Colonic mucosa (tissue), 4 donors: ENCODE results near the gene ADGB. TPM values are rescaled to one million over a fixed set of nuclear protein-coding genes. Genes with fewer than 3 reads are reported as not detected.

Experiments
- DNase-seq: peaks from one replicate; pipeline ENCODE4 v3.0.0-alpha.2; 2020
- H3K27ac ChIP-seq: fragments of 200-600 bp; one replicate; pipeline ENCODE4 v1.8.0; 2021
- H3K27me3 ChIP-seq: fragments of 200-600 bp; one replicate; pipeline ENCODE4 v1.8.0; 2021
- H3K36me3 ChIP-seq: fragments of 200-600 bp; one replicate; pipeline ENCODE4 v1.8.0; 2021
- H3K4me1 ChIP-seq: fragments of 200-600 bp; one replicate; pipeline ENCODE4 v1.8.0; 2021; ENCODE audit warnings: mild to moderate bottlenecking
- H3K4me3 ChIP-seq: fragments of 200-600 bp; one replicate; pipeline ENCODE4 v1.8.0; 2021
- H3K9ac ChIP-seq, 2 donors: one replicate each; pipeline ENCODE4 v1.7.0; 2013; ENCODE audit warnings: control low read depth in 2 of 2, low read depth in 2 of 2, low read length in 2 of 2
- H3K9me3 ChIP-seq: fragments of 200-600 bp; one replicate; pipeline ENCODE4 v1.8.0; 2021
- intact Hi-C: fragments of 100-400 bp; cut with DNase I; formaldehyde crosslinking; loops from one replicate; pipeline ENCODE4 v1.14.1; 2022
- total RNA-seq, 2 donors: library from RNA; stranded (reverse); fragmentation: NEBNext Ultra II Directional in 1 of 2; extraction: Animal tissue kit (Norgen Biotek cat#: 25700) in 1 of 2; gene quantifications; one replicate each; pipeline ENCODE4 v1.2.1, GENCODE V29; 2021
- TF ChIP-seq, protein P1 (sequence below): fragments of 200-600 bp; IDR thresholded peaks from one replicate; pipeline ENCODE4 v1.8.0; 2022; ENCODE audit warnings: antibody characterized with exemption, mild to moderate bottlenecking
- donor health status: healthy.
- donor health status: DM: no; HTN: no; CAD: no.
- donor health status: DM: no; HTN: no; CAD: no.

The ADGB gene
- total RNA-seq, 2 donors from 2014 or later: 0.57 to 0.72 TPM

- Histone ChIP-seq H3K4me1 (no peaks in the 10 kb centered on the region), H3K27me3 (no peaks in the 10 kb centered on the region), H3K27ac (no peak overlapping the region), H3K9ac (no peak overlapping the region), H3K9me3 (no peaks in the 10 kb centered on the region), H3K4me3 (no peak overlapping the region), H3K36me3 (no peaks in the 10 kb centered on the region)
- no peak for DNase-seq
- intact Hi-C loops: loop anchor here (10.0 kb wide), 1 partner anchor 46 kb away; the partner anchor contains the start of gene RAB32
- TF ChIP-seq, protein P1, sequence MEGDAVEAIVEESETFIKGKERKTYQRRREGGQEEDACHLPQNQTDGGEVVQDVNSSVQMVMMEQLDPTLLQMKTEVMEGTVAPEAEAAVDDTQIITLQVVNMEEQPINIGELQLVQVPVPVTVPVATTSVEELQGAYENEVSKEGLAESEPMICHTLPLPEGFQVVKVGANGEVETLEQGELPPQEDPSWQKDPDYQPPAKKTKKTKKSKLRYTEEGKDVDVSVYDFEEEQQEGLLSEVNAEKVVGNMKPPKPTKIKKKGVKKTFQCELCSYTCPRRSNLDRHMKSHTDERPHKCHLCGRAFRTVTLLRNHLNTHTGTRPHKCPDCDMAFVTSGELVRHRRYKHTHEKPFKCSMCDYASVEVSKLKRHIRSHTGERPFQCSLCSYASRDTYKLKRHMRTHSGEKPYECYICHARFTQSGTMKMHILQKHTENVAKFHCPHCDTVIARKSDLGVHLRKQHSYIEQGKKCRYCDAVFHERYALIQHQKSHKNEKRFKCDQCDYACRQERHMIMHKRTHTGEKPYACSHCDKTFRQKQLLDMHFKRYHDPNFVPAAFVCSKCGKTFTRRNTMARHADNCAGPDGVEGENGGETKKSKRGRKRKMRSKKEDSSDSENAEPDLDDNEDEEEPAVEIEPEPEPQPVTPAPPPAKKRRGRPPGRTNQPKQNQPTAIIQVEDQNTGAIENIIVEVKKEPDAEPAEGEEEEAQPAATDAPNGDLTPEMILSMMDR: no peak
Measured at GRCh38 chr6:146590492-146590891, 8.3 kb upstream of the ADGB start.

- no peak for DNase-seq
- TF ChIP-seq, protein P1: no peak
Measured at GRCh38 chr6:146592451-146592850, 6.3 kb upstream of the ADGB start.

DNA sequence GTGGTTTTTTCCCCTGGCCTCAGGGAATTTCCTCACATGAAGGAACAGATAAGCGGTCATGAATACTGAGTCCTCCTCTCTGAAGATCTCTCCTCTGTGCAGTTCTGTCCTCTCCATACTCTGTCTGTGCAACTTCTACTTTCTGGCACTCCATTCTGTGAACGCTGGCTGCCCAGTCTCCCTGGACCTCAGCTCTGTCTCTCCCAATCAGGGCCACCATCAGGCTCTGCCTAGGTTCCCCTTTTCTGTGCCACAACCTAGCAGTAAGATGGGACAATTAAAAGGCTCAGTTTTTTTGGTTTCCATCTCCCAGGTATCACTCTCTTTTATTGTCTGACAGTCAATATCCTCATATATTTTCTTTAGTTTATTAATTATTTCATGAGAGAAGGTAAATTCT lies 4.8 kb upstream of the ADGB start:
- Histone ChIP-seq H3K4me1 (no peaks in the 10 kb centered on the region), H3K27ac (no peak overlapping the region), H3K9me3 (no peaks in the 10 kb centered on the region), H3K36me3 (no peaks in the 10 kb centered on the region), H3K4me3 (no peak overlapping the region), H3K9ac (no peak overlapping the region), H3K27me3 (no peaks in the 10 kb centered on the region)
- intact Hi-C loops: loop anchor here (10.0 kb wide), 1 partner anchor 49 kb away; the partner anchor contains the start of gene RAB32
- DNase-seq: no peak
- TF ChIP-seq, protein P1: no peak

More at GRCh38 chr6:146592451-146592850, 6.3 kb upstream of the ADGB start:
- Histone ChIP-seq H3K9me3 (no peaks in the 10 kb centered on the region), H3K27me3 (no peaks in the 10 kb centered on the region), H3K36me3 (no peaks in the 10 kb centered on the region), H3K27ac (no peak overlapping the region), H3K4me3 (no peak overlapping the region), H3K4me1 (no peaks in the 10 kb centered on the region), H3K9ac (no peak overlapping the region)
- intact Hi-C loops: loop anchor here (10.0 kb wide), 1 partner anchor 48 kb away; the partner anchor contains the start of gene RAB32

DNA sequence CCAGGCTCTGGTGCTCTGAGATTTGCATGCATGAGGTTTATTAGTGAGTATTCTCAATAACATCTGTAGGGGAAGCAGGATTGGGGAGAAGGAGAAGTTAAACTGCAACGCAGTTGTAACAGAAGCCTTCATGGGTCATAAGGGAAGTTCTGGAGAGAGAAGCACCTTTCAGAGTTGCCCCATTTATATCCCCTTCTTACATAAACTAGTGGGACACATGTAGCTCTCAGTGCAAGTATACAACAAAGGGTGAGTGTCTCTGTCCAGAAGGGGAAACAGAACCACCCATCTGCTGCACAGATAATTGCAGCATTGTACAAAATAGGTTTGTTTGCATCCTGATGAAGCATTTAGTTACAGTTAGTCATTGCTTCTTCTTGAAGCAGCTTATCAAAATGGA lies 4.3 kb upstream of the ADGB start:
- H3K27me3 ChIP-seq: no peaks in the 10 kb centered on the region
- H3K27ac ChIP-seq: no peak overlapping the region
- no peaks in the 10 kb centered on the region for H3K4me1 ChIP-seq
- no peak overlapping the region for H3K4me3 ChIP-seq
- DNase-seq: no peak
- H3K9me3 ChIP-seq: no peaks in the 10 kb centered on the region
- no peak overlapping the region for H3K9ac ChIP-seq
- intact Hi-C loops: loop anchor here (10.0 kb wide), 1 partner anchor 50 kb away; the partner anchor contains the start of gene RAB32
- TF ChIP-seq, protein P1: no peak
- H3K36me3 ChIP-seq: no peaks in the 10 kb centered on the region

DNA sequence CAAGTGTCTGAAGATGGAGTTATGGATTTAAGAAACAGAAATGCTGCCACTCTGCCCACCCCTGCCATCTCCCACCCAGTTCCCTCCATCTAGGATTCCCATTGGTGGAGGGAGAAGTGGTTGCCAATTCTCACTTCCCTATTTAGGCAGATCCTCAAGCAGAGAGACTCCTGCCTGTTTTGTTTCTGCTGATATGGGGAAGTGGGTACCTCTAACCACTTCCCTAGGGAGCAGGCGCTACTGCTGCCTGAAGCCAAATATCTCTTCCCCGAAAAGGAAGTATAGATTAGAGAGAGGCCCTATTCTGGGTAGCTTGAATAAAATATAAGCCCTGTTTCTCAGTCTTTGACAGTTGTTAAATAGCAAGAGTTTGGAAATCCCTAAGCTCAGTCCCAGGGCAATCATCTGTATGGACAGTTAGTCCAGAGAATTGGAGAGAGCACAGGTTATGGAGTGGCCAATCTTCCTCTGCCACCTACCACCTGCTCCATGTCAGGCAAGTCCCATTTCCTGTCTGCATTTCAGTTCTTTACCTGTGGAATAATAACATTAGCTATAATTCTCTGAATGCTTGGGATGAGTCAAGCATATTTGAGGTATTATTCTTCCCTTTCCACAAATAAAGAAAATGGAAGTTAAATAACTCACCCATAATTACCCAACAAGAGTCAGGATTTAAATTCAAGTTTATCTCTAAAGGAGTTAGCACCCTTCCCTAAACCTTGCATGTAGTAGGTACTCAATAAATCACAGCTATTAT lies 2.6 kb upstream of the ADGB start:
- no peak for DNase-seq
- TF ChIP-seq, protein P1: no peak
- Histone ChIP-seq H3K27ac (no peak overlapping the region), H3K9me3 (no peaks in the 10 kb centered on the region), H3K27me3 (no peaks in the 10 kb centered on the region), H3K4me3 (no peak overlapping the region), H3K36me3 (no peaks in the 10 kb centered on the region), H3K9ac (no peak overlapping the region), H3K4me1 (no peaks in the 10 kb centered on the region)
- intact Hi-C loops: loop anchor here (10.0 kb wide), 1 partner anchor 51 kb away; the partner anchor contains the start of gene RAB32
